H9 (cell line): Measurements from ENCODE around the gene YEATS2. TPM values are rescaled to one million over a fixed set of nuclear protein-coding genes. Genes with fewer than 3 reads are reported as not detected.

Experiments used
- DNase-seq: peaks from one replicate; pipeline ENCODE4 v3.0.0-alpha.2; 2017
- H2AFZ ChIP-seq: one replicate; pipeline ENCODE4 v1.6.1; 2013; ENCODE audit warnings: mild to moderate bottlenecking, low read length, control low read depth, moderate library complexity
- H2AK5ac ChIP-seq: 2 replicates; pipeline ENCODE4 v1.6.1; 2013; ENCODE audit warnings: low read length, control low read depth, mixed read lengths; ENCODE audit not compliant: insufficient read length
- H2BK120ac ChIP-seq: one replicate; pipeline ENCODE4 v1.6.1; 2013; ENCODE audit warnings: low read depth, mild to moderate bottlenecking, low read length, control low read depth, inconsistent platforms; ENCODE audit not compliant: poor library complexity, severe bottlenecking
- H2BK12ac ChIP-seq: 2 replicates; pipeline ENCODE4 v1.6.1; 2013; ENCODE audit warnings: low read length, control low read depth, mixed read lengths, low read depth; ENCODE audit not compliant: insufficient read length
- H2BK15ac ChIP-seq: 2 replicates; pipeline ENCODE4 v1.6.1; 2013; ENCODE audit warnings: low read depth, low read length, control low read depth
- H2BK20ac ChIP-seq: one replicate; pipeline ENCODE4 v1.6.1; 2013; ENCODE audit warnings: low read depth, mild to moderate bottlenecking, low read length, control low read depth, inconsistent platforms; ENCODE audit not compliant: poor library complexity, severe bottlenecking
- H2BK5ac ChIP-seq: 2 replicates; pipeline ENCODE4 v1.6.1; 2013; ENCODE audit warnings: low read length, control low read depth, mixed read lengths; ENCODE audit not compliant: insufficient read length
- H3K14ac ChIP-seq: 2 replicates; pipeline ENCODE4 v1.6.1; 2013; ENCODE audit warnings: low read length, control low read depth; ENCODE audit not compliant: insufficient read depth
- H3K18ac ChIP-seq: 2 replicates; pipeline ENCODE4 v1.6.1; 2013; ENCODE audit warnings: low read depth, mild to moderate bottlenecking, mixed read lengths, low read length, control low read depth; ENCODE audit not compliant: insufficient read length
- H3K23ac ChIP-seq: 2 replicates; pipeline ENCODE4 v1.6.1; 2013; ENCODE audit warnings: low read length, control low read depth, mixed read lengths, low read depth; ENCODE audit not compliant: insufficient read length
- H3K23me2 ChIP-seq: 2 replicates; pipeline ENCODE4 v1.6.1; 2013; ENCODE audit warnings: low read depth, mild to moderate bottlenecking, mixed read lengths, low read length, control low read depth; ENCODE audit not compliant: insufficient read length, poor library complexity, severe bottlenecking
- H3K27ac ChIP-seq: 2 replicates; pipeline ENCODE4 v1.5.1; 2013; ENCODE audit warnings: low read length, control low read depth, mixed read lengths, low read depth; ENCODE audit not compliant: insufficient read length
- H3K27me3 ChIP-seq: 2 replicates; pipeline ENCODE4 v1.6.1; 2013; ENCODE audit warnings: low read length, control low read depth, inconsistent platforms; ENCODE audit not compliant: insufficient read depth
- H3K4ac ChIP-seq: 2 replicates; pipeline ENCODE4 v1.6.1; 2013; ENCODE audit warnings: low read depth, mild to moderate bottlenecking, control low read depth, inconsistent platforms, low read length, moderate library complexity
- H3K4me1 ChIP-seq: 2 replicates; pipeline ENCODE4 v1.6.1; 2013; ENCODE audit warnings: low read length, control low read depth, inconsistent platforms; ENCODE audit not compliant: insufficient read depth
- H3K4me2 ChIP-seq: 2 replicates; pipeline ENCODE4 v1.6.1; 2013; ENCODE audit warnings: low read length, control low read depth, mixed read lengths; ENCODE audit not compliant: insufficient read length, insufficient read depth
- H3K56ac ChIP-seq: 2 replicates; pipeline ENCODE4 v1.6.1; 2013; ENCODE audit warnings: low read depth, mild to moderate bottlenecking, mixed read lengths, low read length, control low read depth; ENCODE audit not compliant: insufficient read length
- H3K79me1 ChIP-seq: 2 replicates; pipeline ENCODE4 v1.6.1; 2013; ENCODE audit warnings: low read depth, mild to moderate bottlenecking, moderate library complexity, low read length, control low read depth, inconsistent platforms; ENCODE audit not compliant: insufficient read depth, poor library complexity, severe bottlenecking
- H3K79me2 ChIP-seq: 2 replicates; pipeline ENCODE4 v1.6.1; 2013; ENCODE audit warnings: low read length, control low read depth, inconsistent platforms; ENCODE audit not compliant: insufficient read depth
- H3K9ac ChIP-seq: 2 replicates; pipeline ENCODE4 v1.6.1; 2013; ENCODE audit warnings: low read length, control low read depth, mixed read lengths; ENCODE audit not compliant: insufficient read length; ENCODE audit errors: extremely low read depth
- H3K9me3 ChIP-seq: one replicate; pipeline ENCODE4 v1.6.1; 2013; ENCODE audit warnings: low read depth, low read length, inconsistent platforms; ENCODE audit not compliant: control insufficient read depth
- H3T11ph ChIP-seq: one replicate; pipeline ENCODE4 v1.6.1; 2013; ENCODE audit warnings: mild to moderate bottlenecking, low read length, control low read depth, inconsistent platforms
- H4K20me1 ChIP-seq: one replicate; pipeline ENCODE4 v1.6.1; 2013; ENCODE audit not compliant: control insufficient read depth, insufficient read length, insufficient read depth
- H4K5ac ChIP-seq: 2 replicates; pipeline ENCODE4 v1.6.1; 2013; ENCODE audit warnings: low read depth, mild to moderate bottlenecking, mixed read lengths, low read length, control low read depth; ENCODE audit not compliant: insufficient read length
- H4K8ac ChIP-seq: replicated peaks from 2 replicates; pipeline ENCODE4 v1.6.1; 2013; ENCODE audit warnings: low read length, control low read depth, mixed read lengths, low read depth; ENCODE audit not compliant: insufficient read length
- H4K91ac ChIP-seq: 2 replicates; pipeline ENCODE4 v1.6.1; 2013; ENCODE audit warnings: low read depth, mild to moderate bottlenecking, moderate library complexity, mixed read lengths, low read length, control low read depth; ENCODE audit not compliant: insufficient read length
- H3K27ac Mint-ChIP-seq, 3 experiments: 2 replicates in 2 of 3; 3 replicates in 1 of 3; pipeline ENCODE4 v1.8.0; 2020 to 2021; ENCODE audit warnings: mixed read lengths in 3 of 3, mild to moderate bottlenecking in 1 of 3, moderate library complexity in 1 of 3
- H3K27me3 Mint-ChIP-seq: 2 replicates; pipeline ENCODE4 v1.8.0; 2021; ENCODE audit warnings: low read depth, mild to moderate bottlenecking, moderate library complexity, mixed read lengths
- H3K36me3 Mint-ChIP-seq, 3 experiments: 2 replicates in 2 of 3; 3 replicates in 1 of 3; pipeline ENCODE4 v1.8.0; 2020 to 2021; ENCODE audit warnings: low read depth in 3 of 3, mixed read lengths in 3 of 3; ENCODE audit not compliant: insufficient read depth in 1 of 3
- H3K4me1 Mint-ChIP-seq, 2 experiments: 2 replicates each; pipeline ENCODE4 v1.8.0; 2020; ENCODE audit warnings: mixed read lengths in 2 of 2
- H3K4me3 Mint-ChIP-seq, 2 experiments: 2 replicates in 1 of 2; 3 replicates in 1 of 2; pipeline ENCODE4 v1.8.0; 2020 to 2021; ENCODE audit warnings: mild to moderate bottlenecking in 2 of 2, mixed read lengths in 2 of 2, moderate library complexity in 1 of 2
- H3K9me3 Mint-ChIP-seq, 2 experiments: 2 replicates in 1 of 2; 3 replicates in 1 of 2; pipeline ENCODE4 v1.8.0; 2020; ENCODE audit warnings: mild to moderate bottlenecking in 2 of 2, mixed read lengths in 2 of 2, moderate library complexity in 1 of 2
- CTCF ChIP-seq: fragments of 200-600 bp; sonication (generic); conservative IDR thresholded peaks from 3 replicates; pipeline ENCODE4 v1.8.0; 2021; ENCODE audit warnings: antibody characterized with exemption, mild to moderate bottlenecking
- WGBS: extraction: QIAGEN DNeasy Blood & Tissue Kit; methylation state at CpG from one replicate; pipeline ENCODE4 v1.1.7; 2013; ENCODE audit warnings: missing lambda C conversion rate, low lambda C conversion rate, mixed read lengths; ENCODE audit not compliant: insufficient read length; ENCODE audit errors: extremely low coverage; 5-methylcytosine and 5-hydroxymethylcytosine counted together
- total RNA-seq: library from RNA; stranded (reverse); gene quantifications from 2 replicates; pipeline ENCODE4 v1.2.1, GENCODE V29; 2021

YEATS2 gene
- total RNA-seq, 1 experiment from 2014 or later, result 40.3 TPM

- Histone ChIP-seq H3K4me2 (peak overlapping the region; percentile 46), H4K5ac (no peak overlapping the region), H2AFZ (no peak overlapping the region), H3K4ac (no peak overlapping the region), H3T11ph (no peak overlapping the region), H3K23me2 (peaks cover 6% of the 10 kb centered on the region), H4K20me1 (no peaks in the 10 kb centered on the region), H2AK5ac (no peak overlapping the region), H3K56ac (no peak overlapping the region), H3K18ac (no peak overlapping the region), H3K27me3 (no peaks in the 10 kb centered on the region), H3K23ac (no peak overlapping the region), H3K9me3 (no peaks in the 10 kb centered on the region), H2BK120ac (no peak overlapping the region), H4K8ac (no peak overlapping the region), H2BK12ac (no peak overlapping the region), H3K14ac (no peak overlapping the region; the same call in 1 of the 2 replicates), H3K27ac (no peak overlapping the region), H3K79me1 (no peaks in the 10 kb centered on the region), H3K9ac (no peak overlapping the region), H3K79me2 (no peaks in the 10 kb centered on the region), H2BK20ac (no peak overlapping the region), H4K91ac (no peak overlapping the region), H3K4me1 (no peaks in the 10 kb centered on the region; the same call in 1 of the 2 replicates), H2BK15ac (no peak overlapping the region), H2BK5ac (no peak overlapping the region)
- Mint-ChIP-seq H3K27ac (no peak overlapping the region), H3K36me3 (peaks cover 0 to 19% (median 6%) of the 10 kb centered on the region in 3 experiments; a peak in 6 of 7 replicates), H3K9me3 (no peaks in the 10 kb centered on the region), H3K4me1 (peaks cover 22 to 24% of the 10 kb centered on the region in 2 experiments), H3K27me3 (peaks cover 9% of the 10 kb centered on the region), H3K4me3 (peak overlapping the region; percentile 70 to 84)
- no CpG with 5 or more reads among the region's 88 CpGs for WGBS
- TF ChIP-seq CTCF, result no peak
- peak; percentile 52 for DNase-seq
These were observed 127.3 kb downstream of the YEATS2 start for GRCh38 chr3:183824761-183825455.
